Brain microvascular endothelial cell (primary cell): ENCODE results near the gene OLA1.

Source experiments
- DNase-seq: peaks from one replicate; pipeline ENCODE4 v3.0.0-alpha.2; 2020
- H3K27ac ChIP-seq: fragments of 250-450 bp; sonication (Bioruptor Pico); 2 replicates; pipeline ENCODE4 v1.5.1; 2020; ENCODE audit warnings: mild to moderate bottlenecking, moderate library complexity
- H3K27me3 ChIP-seq: fragments of 250-450 bp; sonication (Bioruptor Pico); replicated peaks from 2 replicates; pipeline ENCODE4 v1.5.1; 2020; ENCODE audit warnings: mild to moderate bottlenecking
- H3K36me3 ChIP-seq: fragments of 250-450 bp; sonication (Bioruptor Pico); replicated peaks from 2 replicates; pipeline ENCODE4 v1.5.1; 2020; ENCODE audit warnings: mild to moderate bottlenecking
- H3K4me3 ChIP-seq: 2 replicates; pipeline ENCODE4 v1.5.1; 2011; ENCODE audit warnings: low read depth, mild to moderate bottlenecking, control low read depth, low read length, moderate library complexity
- in situ Hi-C: cut with HindIII; loops from 2 replicates; pipeline ENCODE4 v1.10.0; 2017; ENCODE audit warnings: low sequenced_read_pairs, low pct_ligation_motif_present
- TF ChIP-seq, protein P1 (sequence below): IDR thresholded peaks from 2 replicates; pipeline ENCODE4 v1.5.1; 2011; ENCODE audit warnings: low read depth, mild to moderate bottlenecking, moderate library complexity, low read length, control low read depth, inconsistent platforms; ENCODE audit errors: missing control alignments

The OLA1 gene

DNA sequence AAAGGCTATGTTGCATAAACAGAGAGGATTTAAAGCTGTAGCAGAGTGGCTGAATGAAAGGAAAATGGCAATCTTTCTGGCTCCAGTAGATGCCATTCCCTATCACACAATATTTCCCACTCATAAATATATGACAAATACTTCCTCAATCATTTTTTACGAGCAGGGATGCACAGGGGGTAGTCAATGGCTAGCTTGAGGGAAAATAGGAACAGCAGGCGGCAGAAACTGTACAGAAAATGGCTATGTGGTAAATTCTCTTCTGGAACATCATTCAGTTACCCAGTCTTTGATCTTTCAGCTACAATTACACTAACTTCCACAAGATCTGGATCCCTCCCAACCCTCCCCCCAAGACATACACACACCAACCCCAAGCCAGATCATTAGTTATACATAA is 127.2 kb downstream of the OLA1 start:
- H3K27me3 ChIP-seq: no peaks in the 10 kb centered on the region
- in situ Hi-C loops: no loop called here
- DNase-seq: no peak
- H3K36me3 ChIP-seq: no peaks in the 10 kb centered on the region
- no peak overlapping the region for H3K4me3 ChIP-seq
- H3K27ac ChIP-seq: no peak overlapping the region
- TF ChIP-seq, protein P1, sequence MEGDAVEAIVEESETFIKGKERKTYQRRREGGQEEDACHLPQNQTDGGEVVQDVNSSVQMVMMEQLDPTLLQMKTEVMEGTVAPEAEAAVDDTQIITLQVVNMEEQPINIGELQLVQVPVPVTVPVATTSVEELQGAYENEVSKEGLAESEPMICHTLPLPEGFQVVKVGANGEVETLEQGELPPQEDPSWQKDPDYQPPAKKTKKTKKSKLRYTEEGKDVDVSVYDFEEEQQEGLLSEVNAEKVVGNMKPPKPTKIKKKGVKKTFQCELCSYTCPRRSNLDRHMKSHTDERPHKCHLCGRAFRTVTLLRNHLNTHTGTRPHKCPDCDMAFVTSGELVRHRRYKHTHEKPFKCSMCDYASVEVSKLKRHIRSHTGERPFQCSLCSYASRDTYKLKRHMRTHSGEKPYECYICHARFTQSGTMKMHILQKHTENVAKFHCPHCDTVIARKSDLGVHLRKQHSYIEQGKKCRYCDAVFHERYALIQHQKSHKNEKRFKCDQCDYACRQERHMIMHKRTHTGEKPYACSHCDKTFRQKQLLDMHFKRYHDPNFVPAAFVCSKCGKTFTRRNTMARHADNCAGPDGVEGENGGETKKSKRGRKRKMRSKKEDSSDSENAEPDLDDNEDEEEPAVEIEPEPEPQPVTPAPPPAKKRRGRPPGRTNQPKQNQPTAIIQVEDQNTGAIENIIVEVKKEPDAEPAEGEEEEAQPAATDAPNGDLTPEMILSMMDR: no peak

DNA sequence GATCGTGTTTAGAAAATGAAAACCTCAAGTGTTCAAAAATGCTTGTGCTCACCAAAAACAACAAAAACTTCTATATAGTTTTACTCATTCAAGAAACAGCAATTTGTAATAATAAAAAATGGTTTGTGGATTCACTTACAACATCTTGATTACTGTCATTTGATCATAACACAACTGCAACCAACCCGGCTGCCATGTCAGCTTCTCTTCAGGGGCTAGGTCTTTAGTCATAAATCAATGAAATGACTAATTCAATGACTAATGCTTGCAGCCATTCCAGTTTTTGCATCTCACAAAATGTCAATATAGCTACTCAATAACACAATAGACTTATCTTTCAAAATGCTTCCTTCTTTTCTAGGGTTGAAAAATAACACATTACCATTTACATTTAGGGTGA is 128.0 kb downstream of the OLA1 start:
- Histone ChIP-seq H3K4me3 (no peak overlapping the region), H3K27me3 (no peaks in the 10 kb centered on the region), H3K36me3 (no peaks in the 10 kb centered on the region), H3K27ac (no peak overlapping the region)
- in situ Hi-C loops: no loop called here
- DNase-seq: peak; percentile 25
- TF ChIP-seq, protein P1: no peak

DNA sequence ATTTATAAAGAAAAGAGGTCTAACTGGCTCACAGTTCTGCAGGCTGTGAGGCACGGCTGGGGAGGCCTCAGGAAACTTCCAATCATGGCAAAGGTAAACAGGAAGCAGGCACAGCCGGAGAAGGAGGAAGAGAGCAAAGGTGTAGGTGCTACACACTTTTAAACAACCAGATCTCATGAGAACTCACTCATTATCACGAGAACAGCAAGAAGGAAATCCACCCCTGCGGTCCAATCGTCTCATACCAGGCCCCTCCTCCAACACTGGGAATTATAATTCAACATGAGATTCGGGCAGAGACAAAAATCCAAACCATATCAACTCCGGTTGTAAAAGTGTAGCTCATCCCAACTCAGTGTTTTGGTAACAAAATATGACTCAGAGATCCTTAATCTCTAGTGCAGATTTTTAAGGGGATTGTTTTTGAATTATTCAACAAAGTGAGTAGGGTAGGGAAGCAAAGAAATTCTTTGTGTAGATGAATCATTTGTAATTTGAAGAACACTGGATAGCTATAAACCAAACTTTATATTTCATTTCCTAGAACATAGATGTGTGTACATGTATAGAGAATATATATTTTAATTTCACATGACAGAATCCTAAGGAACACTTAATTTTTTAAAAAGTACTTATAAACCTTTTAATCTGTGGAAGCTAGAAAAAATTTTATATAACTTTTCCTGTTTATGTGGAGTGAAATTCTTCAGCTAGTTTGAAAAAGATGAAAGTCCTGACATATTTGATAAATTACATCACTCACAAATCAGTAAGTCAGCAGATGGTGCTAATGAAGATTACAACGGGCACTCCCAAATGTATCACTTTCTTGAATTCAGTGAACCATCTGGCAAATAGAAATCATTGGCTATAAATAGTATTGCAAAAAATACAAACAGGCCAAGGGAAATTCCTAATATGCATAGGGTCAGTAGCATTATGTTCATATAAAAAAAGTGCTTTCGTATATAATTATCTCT is 130.1 kb downstream of the OLA1 start:
- Histone ChIP-seq H3K36me3 (no peaks in the 10 kb centered on the region), H3K27me3 (no peaks in the 10 kb centered on the region), H3K4me3 (peak overlapping the region; percentile 27), H3K27ac (peak overlapping the region; percentile 67)
- in situ Hi-C loops: no loop called here
- TF ChIP-seq, protein P1: no peak
- DNase-seq: peak; percentile 86

DNA sequence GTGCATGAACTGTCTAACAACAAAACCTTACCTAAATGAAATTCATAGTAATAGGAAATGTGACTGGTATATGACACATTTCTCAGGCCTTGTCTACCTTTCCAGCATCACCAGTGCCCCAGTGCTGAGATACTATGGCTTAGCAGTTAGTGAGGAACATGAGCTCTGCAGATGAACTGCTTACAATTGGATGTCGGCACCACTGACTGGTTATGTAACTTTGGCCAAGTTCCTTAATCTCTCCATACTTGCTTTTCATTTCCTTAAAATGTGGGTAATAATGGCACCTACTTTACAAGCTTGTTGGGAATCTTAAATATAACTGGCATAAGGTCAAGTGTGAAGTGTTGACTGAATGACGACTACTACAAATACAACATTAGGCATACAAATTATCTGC is 136.3 kb downstream of the OLA1 start:
- DNase-seq: no peak
- H3K36me3 ChIP-seq: no peaks in the 10 kb centered on the region
- no peak overlapping the region for H3K4me3 ChIP-seq
- in situ Hi-C loops: no loop called here
- no peaks in the 10 kb centered on the region for H3K27me3 ChIP-seq
- TF ChIP-seq, protein P1: no peak
- no peak overlapping the region for H3K27ac ChIP-seq

DNA sequence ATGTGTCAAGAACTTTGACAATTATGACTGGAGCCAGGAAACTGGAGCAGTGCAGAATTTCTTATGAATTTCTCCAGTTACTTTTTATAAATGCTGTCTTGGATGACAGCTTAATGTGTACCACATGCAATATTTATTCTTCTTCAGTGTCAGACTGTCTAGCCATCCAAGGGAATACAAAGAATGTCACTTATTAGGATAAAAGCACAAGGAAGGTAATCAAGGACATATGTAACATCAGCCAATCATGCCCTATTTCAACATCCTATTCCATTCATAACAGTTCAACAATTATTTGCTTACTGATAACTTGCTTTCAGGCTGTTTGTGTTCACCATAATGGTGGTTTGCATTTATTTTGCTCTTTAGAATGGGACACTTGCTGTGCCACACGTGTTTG is 139.8 kb downstream of the OLA1 start:
- TF ChIP-seq, protein P1: no peak
- DNase-seq: no peak
- Histone ChIP-seq H3K27ac (no peak overlapping the region), H3K36me3 (no peaks in the 10 kb centered on the region), H3K27me3 (no peaks in the 10 kb centered on the region), H3K4me3 (no peak overlapping the region)
- in situ Hi-C loops: no loop called here
